ENCODE data around the gene NRXN2.

The NRXN2 gene

GRCh38 chr11:64694821-64695365 lies 28.1 kb downstream of the NRXN2 start:
- peak; percentile 11 for DNase-seq

- no peak for DNase-seq
These were observed 28.8 kb downstream of the NRXN2 start for GRCh38 chr11:64694026-64694755.

GRCh38 chr11:64692764-64693331 lies 30.1 kb downstream of the NRXN2 start:
- DNase-seq = no peak

- no peak for DNase-seq
These were observed 31.5 kb downstream of the NRXN2 start for GRCh38 chr11:64691543-64691942.

GRCh38 chr11:64690235-64690634 lies 32.8 kb downstream of the NRXN2 start:
- no peak for DNase-seq

GRCh38 chr11:64688534-64688982 lies 34.4 kb downstream of the NRXN2 start:
- DNase-seq = peak; percentile 65

- DNase-seq = no peak
These were observed 35.1 kb downstream of the NRXN2 start for GRCh38 chr11:64687643-64688533.

- DNase-seq = no peak
These were observed 35.8 kb downstream of the NRXN2 start for GRCh38 chr11:64687204-64687603.

GRCh38 chr11:64686466-64687170 lies 36.4 kb downstream of the NRXN2 start:
- DNase-seq = no peak

GRCh38 chr11:64685536-64685935 lies 37.5 kb downstream of the NRXN2 start:
- no peak for DNase-seq

GRCh38 chr11:64684357-64684756 lies 38.6 kb downstream of the NRXN2 start:
- DNase-seq = no peak

GRCh38 chr11:64681171-64681570 lies 41.8 kb downstream of the NRXN2 start:
- no peak for DNase-seq

GRCh38 chr11:64679846-64680245 lies 43.2 kb downstream of the NRXN2 start:
- DNase-seq = no peak

- DNase-seq = no peak
These were observed 45.5 kb downstream of the NRXN2 start for GRCh38 chr11:64677441-64678023.

- DNase-seq = no peak
These were observed 46.8 kb downstream of the NRXN2 start for GRCh38 chr11:64676261-64676615.

GRCh38 chr11:64675450-64676260 lies 47.3 kb downstream of the NRXN2 start:
- DNase-seq = no peak

- DNase-seq = no peak
These were observed 48.2 kb downstream of the NRXN2 start for GRCh38 chr11:64674774-64675173.

GRCh38 chr11:64673279-64673678 lies 49.7 kb downstream of the NRXN2 start:
- no peak for DNase-seq

GRCh38 chr11:64672875-64673274 lies 50.1 kb downstream of the NRXN2 start:
- no peak for DNase-seq

GRCh38 chr11:64670975-64671374 lies 52.0 kb downstream of the NRXN2 start:
- DNase-seq = no peak

- DNase-seq = no peak
These were observed 55.7 kb downstream of the NRXN2 start for GRCh38 chr11:64667154-64667745.
